NB4 (cell line): Measurements from ENCODE around the gene KLHL28.

Experiments used
- DNase-seq: peaks from one replicate; pipeline ENCODE4 v3.0.0; 2010; ENCODE audit warnings: low read depth
- H3K4me3 ChIP-seq: one replicate; pipeline ENCODE4 v1.5.1; 2011; ENCODE audit warnings: mild to moderate bottlenecking, low read depth, low read length, moderate library complexity
- CTCF ChIP-seq: IDR thresholded peaks from one replicate; pipeline ENCODE4 v1.5.1; 2012; ENCODE audit warnings: low read depth, low read length
- MAX ChIP-seq: IDR thresholded peaks from 2 replicates; pipeline ENCODE4 v1.6.1; 2011; ENCODE audit warnings: low read depth, low read length
- MYC ChIP-seq: IDR thresholded peaks from 2 replicates; pipeline ENCODE4 v1.6.1; 2011; ENCODE audit warnings: low read depth, low read length
- POLR2A ChIP-seq: IDR thresholded peaks from 2 replicates; pipeline ENCODE4 v1.6.1; 2011; ENCODE audit warnings: mild to moderate bottlenecking; ENCODE audit not compliant: insufficient read length; ENCODE audit errors: extremely low read depth

Gene KLHL28

GRCh38 chr14:44910821-44911220, 50.9 kb downstream of the KLHL28 start:
- DNase-seq = no peak
- H3K4me3 ChIP-seq = no peak overlapping the region

GRCh38 chr14:44901696-44902095, 60.1 kb downstream of the KLHL28 start:
- TF ChIP-seq MAX (no peak), POLR2A (no peak), MYC (no peak), CTCF (no peak)
- no peak overlapping the region for H3K4me3 ChIP-seq
- DNase-seq = no peak

More at GRCh38 chr14:44910821-44911220, 50.9 kb downstream of the KLHL28 start:
- no peak for TF ChIP-seq CTCF
- TF ChIP-seq POLR2A = no peak
- TF ChIP-seq MYC = no peak
- no peak for TF ChIP-seq MAX

- TF ChIP-seq POLR2A (no peak), CTCF (no peak), MYC (no peak), MAX (no peak)
- DNase-seq = peak; percentile 6
- peak overlapping the region; percentile 87 for H3K4me3 ChIP-seq
Observed at GRCh38 chr14:44898551-44898950, 63.2 kb downstream of the KLHL28 start.

- TF ChIP-seq MYC (no peak), CTCF (no peak), MAX (peak; percentile 77; the same call in 1 of the 2 replicates), POLR2A (peak; percentile 45)
- no peak for DNase-seq
- H3K4me3 ChIP-seq = peak overlapping the region; percentile 87
Observed at GRCh38 chr14:44897845-44898151, 63.9 kb downstream of the KLHL28 start.

- H3K4me3 ChIP-seq = peak overlapping the region; percentile 87
- TF ChIP-seq POLR2A (peak; percentile 15), MYC (peak; percentile 79), CTCF (no peak)
- peak; percentile 97 for DNase-seq
Observed at GRCh38 chr14:44897041-44897844, 64.5 kb downstream of the KLHL28 start.
